Measurements from ENCODE around the gene SPATA13.

DNA sequence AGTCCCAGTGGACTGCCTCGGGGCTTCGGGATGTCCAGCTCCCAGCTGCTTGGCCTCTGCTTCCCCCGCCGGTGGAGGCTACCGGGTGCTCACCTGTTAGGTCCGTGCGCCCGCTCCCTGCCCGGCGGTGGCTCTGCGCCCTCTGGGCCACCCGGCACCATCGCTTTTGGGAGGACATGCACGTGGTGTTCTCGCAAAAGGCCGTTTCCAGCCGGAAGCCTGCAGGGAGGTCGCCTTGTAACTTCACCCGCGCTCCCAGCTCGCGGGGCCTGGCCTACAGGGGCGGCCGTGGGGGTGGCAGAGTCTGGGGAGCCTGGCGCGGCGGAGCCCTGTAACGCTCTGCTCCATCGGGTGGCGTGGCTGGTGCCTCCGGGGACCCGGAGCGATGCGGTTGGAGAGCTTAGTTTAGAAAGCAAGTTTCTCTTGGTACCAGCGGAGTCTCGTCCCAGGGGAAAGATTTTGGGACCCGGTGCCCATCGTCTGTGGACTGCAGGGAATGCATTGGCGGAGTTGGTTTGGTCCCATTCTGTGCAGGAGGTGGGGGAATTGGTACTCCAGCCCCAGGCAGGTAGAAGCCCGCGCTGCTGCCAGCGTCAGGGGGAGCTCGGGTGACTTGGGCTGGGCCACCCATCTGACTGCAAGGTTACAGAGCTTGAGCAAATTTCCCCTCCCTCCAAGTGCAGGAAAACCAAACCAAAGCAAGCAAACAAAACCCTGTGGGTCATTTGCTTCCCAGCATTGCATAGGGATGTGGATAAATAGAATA lies 673 bp downstream of the SPATA13 start:
- TF ChIP-seq EZH2 (IDR thresholded peaks at IDR 0.05; ENCODE audit: borderline replicate concordance, low read depth, low read length, severe bottlenecking) (no peak), CTCF (IDR thresholded peaks at IDR 0.05; ENCODE audit: borderline replicate concordance, extremely low read depth, low read length, poor library complexity, severe bottlenecking) (no peak)

Measured in DND-41 (cell line).